ENCODE measurements around the gene DIO3.

- TF ChIP-seq CTCF (IDR thresholded peaks at IDR 0.05), result no peak
- no peak for TF ChIP-seq POLR2AphosphoS5 (IDR thresholded peaks at IDR 0.05; ENCODE audit: low read depth, low read length)
- no peak for TF ChIP-seq REST (IDR thresholded peaks at IDR 0.05; ENCODE audit: insufficient read depth in 1 of 2, low read depth in 2 of 2, low read length in 1 of 2)
- TF ChIP-seq SIN3A (IDR thresholded peaks at IDR 0.05; ENCODE audit: borderline replicate concordance, insufficient read depth, low read depth, low read length), result no peak
- TF ChIP-seq TCF7L2 (IDR thresholded peaks at IDR 0.05; ENCODE audit: low read depth, low read length), result no peak
Measured at GRCh38 chr14:101520621-101521472, 40.4 kb upstream of the DIO3 start.
